Measurements from ENCODE around the gene ANTKMT. TPM values are rescaled to one million over a fixed set of nuclear protein-coding genes. Genes with fewer than 3 reads are reported as not detected.

The ANTKMT gene
- polyA plus RNA-seq, 4 donors = 23.0 to 55.5 (median 38.1) TPM

GRCh38 chr16:760065-760464 is 39.1 kb downstream of the ANTKMT start:
- FAIRE-seq (no peak), DNase-seq (no peak)
- Histone ChIP-seq H3K27me3 (ENCODE audit: control insufficient read depth in 3 of 3, insufficient read depth in 3 of 3, low read length in 3 of 3) (no peaks in the 10 kb centered on the region), H3K27ac (ENCODE audit: low read depth in 1 of 3, low read length in 2 of 3) (no peak overlapping the region), H3K36me3 (ENCODE audit: control insufficient read depth in 3 of 3, insufficient read depth in 2 of 3, low read depth in 1 of 3, low read length in 3 of 3) (no peaks in the 10 kb centered on the region), H3K9me3 (ENCODE audit: control insufficient read depth in 2 of 2, insufficient read depth in 1 of 2, low read depth in 1 of 2, low read length in 1 of 2) (peaks cover 0 to 3% of the 10 kb centered on the region in 2 donors), H3K4me3 (ENCODE audit: low read depth in 1 of 3, low read length in 3 of 3) (no peak overlapping the region), H3K4me1 (ENCODE audit: control insufficient read depth in 3 of 3, insufficient read depth in 2 of 3, low read depth in 1 of 3, low read length in 2 of 3) (peaks cover 0 to 29% (median 0%) of the 10 kb centered on the region in 3 donors)
- 72 to 79% (median 75%) methylated on average over 12 to 15 of the region's 15 CpGs for WGBS, 3 donors

DNA sequence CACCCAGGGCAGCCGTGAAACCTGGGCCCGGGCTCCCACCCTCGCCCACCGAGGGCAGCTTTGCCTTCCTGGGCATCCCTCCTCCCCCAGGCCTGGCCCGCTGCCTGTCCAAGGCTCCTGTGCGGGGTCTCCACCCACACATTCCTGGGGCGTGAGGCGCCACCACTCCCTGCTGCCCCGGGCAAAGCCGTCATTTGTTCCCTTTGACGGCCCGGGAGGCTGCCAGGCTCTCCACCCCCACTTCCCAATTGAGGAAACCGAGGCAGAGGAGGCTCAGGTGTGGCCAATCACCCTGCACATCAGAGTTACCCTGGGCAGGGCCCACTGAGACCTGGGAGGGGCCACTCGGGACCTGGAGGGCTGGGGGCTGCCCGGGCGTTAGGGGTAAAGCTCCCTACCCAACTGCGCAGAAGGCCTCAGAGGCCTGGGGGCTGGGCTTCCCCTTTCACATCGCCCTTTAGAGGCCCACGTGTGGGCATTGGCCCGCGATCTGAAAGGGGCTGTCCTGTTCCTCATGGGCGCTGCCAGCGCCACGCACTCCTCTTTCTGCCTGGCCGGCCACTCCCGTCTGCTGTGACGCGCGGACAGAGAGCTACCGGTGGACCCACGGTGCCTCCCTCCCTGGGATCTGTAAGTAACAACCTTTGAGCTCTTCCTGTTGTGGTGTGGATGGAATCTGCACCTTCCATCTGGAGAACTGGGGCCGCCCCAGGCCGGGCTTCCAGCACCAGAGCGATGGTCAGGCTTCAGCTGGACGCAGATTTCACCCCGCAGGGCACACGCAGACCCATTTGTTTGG is 39.8 kb downstream of the ANTKMT start, which contains the start of gene MSLN:
MSLN (plus strand) TSS at position 190 of the 799 bp plus-strand sequence. CDS start 1,947 bp downstream, outside the sequence.
- Histone ChIP-seq H3K27ac (ENCODE audit: low read depth in 1 of 3, low read length in 2 of 3) (peak within 1 kb of the TSS in 1 of 3 donors; percentile 85), H3K9me3 (ENCODE audit: control insufficient read depth in 2 of 2, insufficient read depth in 1 of 2, low read depth in 1 of 2, low read length in 1 of 2) (peaks cover 0 to 3% of the 10 kb centered on the region in 2 donors), H3K4me1 (ENCODE audit: control insufficient read depth in 3 of 3, insufficient read depth in 2 of 3, low read depth in 1 of 3, low read length in 2 of 3) (peaks cover 0 to 29% (median 0%) of the 10 kb centered on the region in 3 donors), H3K36me3 (ENCODE audit: control insufficient read depth in 3 of 3, insufficient read depth in 2 of 3, low read depth in 1 of 3, low read length in 3 of 3) (no peaks in the 10 kb centered on the region), H3K4me3 (ENCODE audit: low read depth in 1 of 3, low read length in 3 of 3) (peak within 1 kb of the TSS in 1 of 3 donors; percentile 13), H3K27me3 (ENCODE audit: control insufficient read depth in 3 of 3, insufficient read depth in 3 of 3, low read length in 3 of 3) (no peaks in the 10 kb centered on the region)
- peak; percentile 76 to 91 for DNase-seq
- no peak for FAIRE-seq
- WGBS, 3 donors = 19 to 59% (median 47%) methylated on average over 37 of the region's 37 CpGs

DNA sequence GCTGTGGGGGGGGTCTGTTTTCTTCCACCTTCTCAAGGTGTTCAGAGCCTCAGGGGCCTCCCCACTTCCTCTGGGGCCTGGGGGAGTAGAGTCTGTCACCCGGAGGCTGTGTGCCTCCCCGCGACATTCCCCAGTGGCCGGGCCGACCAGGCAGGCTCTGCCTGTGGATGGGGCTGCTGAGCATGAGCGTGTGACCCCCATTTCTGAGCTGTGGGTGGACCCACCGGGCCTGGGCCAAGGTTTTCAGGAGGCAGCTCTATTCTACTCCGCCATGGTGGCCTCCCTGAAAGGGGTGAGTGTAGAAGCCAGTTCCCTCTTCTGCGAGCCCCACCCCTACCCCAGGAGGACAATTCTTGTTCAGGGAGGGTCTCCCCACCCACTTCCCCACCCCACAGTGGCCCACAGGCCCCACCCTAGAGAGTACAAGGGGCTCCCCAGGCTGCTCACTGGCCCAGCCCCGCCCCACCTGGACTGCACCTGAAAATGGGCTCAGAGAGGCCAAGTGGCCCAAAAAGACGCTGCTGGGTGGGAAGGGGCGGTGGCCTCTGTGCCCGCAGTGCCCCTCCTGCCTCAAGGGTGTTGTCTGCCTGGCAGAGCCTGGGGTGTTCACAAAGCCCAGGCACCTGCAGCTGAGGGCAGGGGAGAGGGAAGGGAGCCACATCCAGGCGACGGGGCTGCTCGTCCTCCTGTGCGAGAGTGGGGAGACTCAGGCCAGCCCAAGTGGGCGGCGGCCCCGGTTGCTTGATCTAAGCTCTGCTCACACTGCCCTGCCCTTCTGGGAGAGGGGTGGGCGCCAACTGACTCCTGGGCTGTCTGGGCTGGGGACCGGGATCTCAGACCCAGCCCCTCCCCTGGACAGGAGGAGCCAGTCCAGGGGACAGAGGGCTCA is 40.9 kb downstream of the ANTKMT start:
- DNase-seq (peak in 1 of 2 donors; percentile 60), FAIRE-seq (no peak)
- Histone ChIP-seq H3K27me3 (ENCODE audit: control insufficient read depth in 3 of 3, insufficient read depth in 3 of 3, low read length in 3 of 3) (no peaks in the 10 kb centered on the region), H3K4me3 (ENCODE audit: low read depth in 1 of 3, low read length in 3 of 3) (no peak overlapping the region), H3K4me1 (ENCODE audit: control insufficient read depth in 3 of 3, insufficient read depth in 2 of 3, low read depth in 1 of 3, low read length in 2 of 3) (peaks cover 0 to 29% (median 0%) of the 10 kb centered on the region in 3 donors), H3K36me3 (ENCODE audit: control insufficient read depth in 3 of 3, insufficient read depth in 2 of 3, low read depth in 1 of 3, low read length in 3 of 3) (no peaks in the 10 kb centered on the region), H3K27ac (ENCODE audit: low read depth in 1 of 3, low read length in 2 of 3) (peak overlapping the region in 1 of 3 donors; percentile 85), H3K9me3 (ENCODE audit: control insufficient read depth in 2 of 2, insufficient read depth in 1 of 2, low read depth in 1 of 2, low read length in 1 of 2) (no peaks in the 10 kb centered on the region)
- WGBS, 3 donors = 24 to 61% (median 43%) methylated on average over 15 to 22 of the region's 22 CpGs

- WGBS, 3 donors = 67 to 83% (median 79%) methylated on average over 14 to 17 of the region's 17 CpGs
- DNase-seq = no peak
These were observed 41.8 kb downstream of the ANTKMT start for GRCh38 chr16:762595-763268.

DNA sequence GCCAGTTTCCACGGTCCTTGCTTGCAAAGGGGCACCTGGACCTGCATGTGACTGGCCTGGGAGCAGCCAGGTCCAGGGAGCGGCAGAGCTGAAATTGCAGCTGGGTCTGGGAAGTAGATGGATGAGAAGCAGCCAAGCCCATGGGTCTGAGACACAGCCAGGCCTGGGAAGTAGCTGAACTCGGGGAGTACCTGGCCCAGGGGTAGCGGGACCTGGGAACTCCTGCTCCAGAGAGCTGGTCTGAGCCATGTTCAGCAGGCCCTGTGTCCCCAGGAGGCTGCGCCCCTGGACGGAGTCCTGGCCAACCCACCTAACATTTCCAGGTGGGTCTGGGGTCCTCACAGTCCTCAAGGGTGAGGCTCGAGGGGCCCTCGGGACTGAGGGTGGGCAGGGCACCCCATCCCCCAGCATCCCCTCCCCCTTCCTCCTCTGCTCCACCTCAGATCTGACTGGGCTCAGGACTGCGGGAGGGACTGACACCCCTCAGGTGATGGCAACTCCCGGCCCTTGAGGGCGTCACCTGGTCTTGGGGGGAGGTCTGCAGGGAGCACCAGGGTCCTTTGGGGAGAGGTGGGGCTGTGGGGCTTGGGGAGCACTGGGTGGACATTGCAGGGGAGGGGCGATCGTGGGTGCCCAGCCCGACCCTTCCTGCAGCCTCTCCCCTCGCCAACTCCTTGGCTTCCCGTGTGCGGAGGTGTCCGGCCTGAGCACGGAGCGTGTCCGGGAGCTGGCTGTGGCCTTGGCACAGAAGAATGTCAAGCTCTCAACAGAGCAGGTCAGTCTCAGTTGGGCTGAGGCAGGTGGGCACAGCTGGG is 42.6 kb downstream of the ANTKMT start:
- DNase-seq = no peak
- WGBS, 3 donors = 55 to 78% (median 60%) methylated on average over 16 to 21 of the region's 21 CpGs
- H3K27ac ChIP-seq (ENCODE audit: low read depth in 1 of 3, low read length in 2 of 3) = no peak overlapping the region
- no peaks in the 10 kb centered on the region for H3K36me3 ChIP-seq (ENCODE audit: control insufficient read depth in 3 of 3, insufficient read depth in 2 of 3, low read depth in 1 of 3, low read length in 3 of 3)
- FAIRE-seq = no peak
- H3K4me1 ChIP-seq (ENCODE audit: control insufficient read depth in 3 of 3, insufficient read depth in 2 of 3, low read depth in 1 of 3, low read length in 2 of 3) = peaks cover 0 to 29% (median 0%) of the 10 kb centered on the region in 3 donors
- no peak overlapping the region for H3K4me3 ChIP-seq (ENCODE audit: low read depth in 1 of 3, low read length in 3 of 3)
- H3K27me3 ChIP-seq (ENCODE audit: control insufficient read depth in 3 of 3, insufficient read depth in 3 of 3, low read length in 3 of 3) = no peaks in the 10 kb centered on the region
- no peaks in the 10 kb centered on the region for H3K9me3 ChIP-seq (ENCODE audit: control insufficient read depth in 2 of 2, insufficient read depth in 1 of 2, low read depth in 1 of 2, low read length in 1 of 2)

More at GRCh38 chr16:762595-763268, 41.8 kb downstream of the ANTKMT start:
- Histone ChIP-seq H3K4me3 (ENCODE audit: low read depth in 1 of 3, low read length in 3 of 3) (no peak overlapping the region), H3K9me3 (ENCODE audit: control insufficient read depth in 2 of 2, insufficient read depth in 1 of 2, low read depth in 1 of 2, low read length in 1 of 2) (no peaks in the 10 kb centered on the region), H3K27me3 (ENCODE audit: control insufficient read depth in 3 of 3, insufficient read depth in 3 of 3, low read length in 3 of 3) (no peaks in the 10 kb centered on the region), H3K27ac (ENCODE audit: low read depth in 1 of 3, low read length in 2 of 3) (no peak overlapping the region), H3K36me3 (ENCODE audit: control insufficient read depth in 3 of 3, insufficient read depth in 2 of 3, low read depth in 1 of 3, low read length in 3 of 3) (no peaks in the 10 kb centered on the region), H3K4me1 (ENCODE audit: control insufficient read depth in 3 of 3, insufficient read depth in 2 of 3, low read depth in 1 of 3, low read length in 2 of 3) (peaks cover 0 to 29% (median 0%) of the 10 kb centered on the region in 3 donors)
- no peak for FAIRE-seq

DNA sequence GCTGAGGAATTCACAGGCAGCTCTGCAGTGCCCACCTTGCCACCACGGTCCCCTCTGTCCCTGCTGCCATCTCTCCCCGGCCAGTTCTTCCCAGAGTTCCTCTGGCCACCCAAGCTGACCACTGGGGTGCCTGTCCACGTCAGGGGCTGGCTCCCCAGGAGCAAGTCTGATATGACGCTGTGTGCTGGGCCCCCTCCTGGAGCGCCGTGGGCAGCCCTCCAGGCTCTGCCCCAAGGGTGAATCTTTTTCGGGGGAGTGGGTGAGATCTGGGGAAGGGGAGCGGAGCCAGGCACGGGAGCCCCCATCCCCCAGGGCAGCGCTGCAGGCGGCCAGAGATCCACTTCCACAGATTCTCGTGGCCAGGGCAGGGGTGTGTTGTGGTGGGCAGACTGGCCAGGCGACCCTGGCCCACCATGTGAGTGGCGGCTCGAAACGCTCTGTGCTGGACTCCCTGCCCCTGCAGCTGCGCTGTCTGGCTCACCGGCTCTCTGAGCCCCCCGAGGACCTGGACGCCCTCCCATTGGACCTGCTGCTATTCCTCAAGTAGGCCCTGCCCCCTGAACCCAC is 43.3 kb downstream of the ANTKMT start:
- no peak overlapping the region for H3K4me3 ChIP-seq (ENCODE audit: low read depth in 1 of 3, low read length in 3 of 3)
- FAIRE-seq = no peak
- H3K36me3 ChIP-seq (ENCODE audit: control insufficient read depth in 3 of 3, insufficient read depth in 2 of 3, low read depth in 1 of 3, low read length in 3 of 3) = no peaks in the 10 kb centered on the region
- no peaks in the 10 kb centered on the region for H3K27me3 ChIP-seq (ENCODE audit: control insufficient read depth in 3 of 3, insufficient read depth in 3 of 3, low read length in 3 of 3)
- no peak overlapping the region for H3K27ac ChIP-seq (ENCODE audit: low read depth in 1 of 3, low read length in 2 of 3)
- peaks cover 0 to 29% (median 0%) of the 10 kb centered on the region in 3 donors for H3K4me1 ChIP-seq (ENCODE audit: control insufficient read depth in 3 of 3, insufficient read depth in 2 of 3, low read depth in 1 of 3, low read length in 2 of 3)
- no peaks in the 10 kb centered on the region for H3K9me3 ChIP-seq (ENCODE audit: control insufficient read depth in 2 of 2, insufficient read depth in 1 of 2, low read depth in 1 of 2, low read length in 1 of 2)
- no peak for DNase-seq
- 69 to 73% (median 72%) methylated on average over 17 to 20 of the region's 20 CpGs for WGBS, 3 donors

GRCh38 chr16:764848-765487 is 44.0 kb downstream of the ANTKMT start:
- Histone ChIP-seq H3K27ac (ENCODE audit: low read depth in 1 of 3, low read length in 2 of 3) (no peak overlapping the region), H3K4me1 (ENCODE audit: control insufficient read depth in 3 of 3, insufficient read depth in 2 of 3, low read depth in 1 of 3, low read length in 2 of 3) (peaks cover 0 to 23% (median 0%) of the 10 kb centered on the region in 3 donors), H3K27me3 (ENCODE audit: control insufficient read depth in 3 of 3, insufficient read depth in 3 of 3, low read length in 3 of 3) (no peaks in the 10 kb centered on the region), H3K36me3 (ENCODE audit: control insufficient read depth in 3 of 3, insufficient read depth in 2 of 3, low read depth in 1 of 3, low read length in 3 of 3) (no peaks in the 10 kb centered on the region), H3K4me3 (ENCODE audit: low read depth in 1 of 3, low read length in 3 of 3) (no peak overlapping the region), H3K9me3 (ENCODE audit: control insufficient read depth in 2 of 2, insufficient read depth in 1 of 2, low read depth in 1 of 2, low read length in 1 of 2) (no peaks in the 10 kb centered on the region)
- no peak for DNase-seq
- 70 to 85% (median 82%) methylated on average over 37 to 38 of the region's 38 CpGs for WGBS, 3 donors
- no peak for FAIRE-seq
